Measurements from ENCODE around the gene APBA2. TPM values are rescaled to one million over a fixed set of nuclear protein-coding genes. Genes with fewer than 3 reads are reported as not detected.

APBA2 gene
- total RNA-seq, 2 experiments from 2014 or later, result not detected

- no peak for TF ChIP-seq EZH2phosphoT487 (IDR thresholded peaks at IDR 0.05; ENCODE audit: borderline replicate concordance, low read depth, low read length)
- TF ChIP-seq CTCF (conservative IDR thresholded peaks at IDR 0.05; ENCODE audit: low read length), result no peak
- H3K27ac ChIP-seq (ENCODE audit: low read depth, low read length, poor library complexity, severe bottlenecking), result no peak overlapping the region
- H2AFZ ChIP-seq (ENCODE audit: low read length), result no peak overlapping the region
- CTCF ChIA-PET (ENCODE audit: unreplicated experiment), result no interaction called here
- DNase-seq (ENCODE audit: low spot score), result no peak
- H3K9me3 ChIP-seq (ENCODE audit: low read length), result no peaks in the 10 kb centered on the region
- POLR2A ChIA-PET, result no interaction called here
- intact Hi-C loops (cut with micrococcal nuclease; ENCODE audit: unreplicated experiment), result no loop called here
- H3K4me1 ChIP-seq (ENCODE audit: insufficient read depth, low read length, poor library complexity, severe bottlenecking), result no peaks in the 10 kb centered on the region
- no peaks in the 10 kb centered on the region for H3K79me2 ChIP-seq (ENCODE audit: insufficient read depth, low read depth, low read length)
- no peaks in the 10 kb centered on the region for H3K9me2 ChIP-seq (ENCODE audit: insufficient read depth, low read length)
- no peaks in the 10 kb centered on the region for H3K36me3 ChIP-seq (ENCODE audit: insufficient read depth, low read length)
- H3K4me3 ChIP-seq (ENCODE audit: low read depth, low read length, poor library complexity, severe bottlenecking), result no peak overlapping the region
- H4K20me1 ChIP-seq (ENCODE audit: insufficient read depth, low read length), result no peaks in the 10 kb centered on the region
- BruUV-seq (replicated peaks), result no TSS peak
- H3K4me2 ChIP-seq (ENCODE audit: low read length), result no peak overlapping the region
These were observed 5.8 kb downstream of the APBA2 start for GRCh38 chr15:28891588-28891987.

- ChIA-PET CTCF (ENCODE audit: unreplicated experiment) (no interaction called here), POLR2A (no interaction called here)
- no TSS peak for BruUV-seq (replicated peaks)
- Histone ChIP-seq H3K27ac (ENCODE audit: low read depth, low read length, poor library complexity, severe bottlenecking) (no peak overlapping the region), H3K79me2 (ENCODE audit: insufficient read depth, low read depth, low read length) (no peaks in the 10 kb centered on the region), H3K9me3 (ENCODE audit: low read length) (no peaks in the 10 kb centered on the region), H3K36me3 (ENCODE audit: insufficient read depth, low read length) (no peaks in the 10 kb centered on the region), H4K20me1 (ENCODE audit: insufficient read depth, low read length) (no peaks in the 10 kb centered on the region), H3K4me1 (ENCODE audit: insufficient read depth, low read length, poor library complexity, severe bottlenecking) (no peaks in the 10 kb centered on the region), H2AFZ (ENCODE audit: low read length) (no peak overlapping the region), H3K9me2 (ENCODE audit: insufficient read depth, low read length) (no peaks in the 10 kb centered on the region), H3K4me2 (ENCODE audit: low read length) (no peak overlapping the region), H3K4me3 (ENCODE audit: low read depth, low read length, poor library complexity, severe bottlenecking) (no peak overlapping the region)
- TF ChIP-seq CTCF (conservative IDR thresholded peaks at IDR 0.05; ENCODE audit: low read length), result no peak
- no peak for DNase-seq (ENCODE audit: low spot score)
- intact Hi-C loops (cut with micrococcal nuclease; ENCODE audit: unreplicated experiment), result no loop called here
These were observed 7.2 kb downstream of the APBA2 start for GRCh38 chr15:28892789-28893610.

- intact Hi-C loops (cut with micrococcal nuclease; ENCODE audit: unreplicated experiment), result no loop called here
- no peak for DNase-seq (ENCODE audit: low spot score)
- Histone ChIP-seq H2AFZ (ENCODE audit: low read length) (no peak overlapping the region), H3K9me3 (ENCODE audit: low read length) (no peaks in the 10 kb centered on the region), H4K20me1 (ENCODE audit: insufficient read depth, low read length) (no peaks in the 10 kb centered on the region), H3K4me3 (ENCODE audit: low read depth, low read length, poor library complexity, severe bottlenecking) (no peak overlapping the region), H3K9me2 (ENCODE audit: insufficient read depth, low read length) (no peaks in the 10 kb centered on the region), H3K4me2 (ENCODE audit: low read length) (no peak overlapping the region), H3K79me2 (ENCODE audit: insufficient read depth, low read depth, low read length) (no peaks in the 10 kb centered on the region), H3K4me1 (ENCODE audit: insufficient read depth, low read length, poor library complexity, severe bottlenecking) (no peaks in the 10 kb centered on the region), H3K27ac (ENCODE audit: low read depth, low read length, poor library complexity, severe bottlenecking) (no peak overlapping the region), H3K36me3 (ENCODE audit: insufficient read depth, low read length) (no peaks in the 10 kb centered on the region)
- TF ChIP-seq EZH2phosphoT487 (IDR thresholded peaks at IDR 0.05; ENCODE audit: borderline replicate concordance, low read depth, low read length) (no peak), CTCF (conservative IDR thresholded peaks at IDR 0.05; ENCODE audit: low read length) (no peak)
- no TSS peak for BruUV-seq (replicated peaks)
- CTCF ChIA-PET (ENCODE audit: unreplicated experiment), result no interaction called here
- POLR2A ChIA-PET, result interaction anchor here (0.5 kb wide), 1 partner anchor 959 kb away, joined by 3 read pairs; no protein-coding TSS in a partner anchor
These were observed 8.9 kb downstream of the APBA2 start for GRCh38 chr15:28894631-28895030.

All from OCI-LY7 (cell line).